ENCODE data around the gene PHF13. TPM values are rescaled to one million over a fixed set of nuclear protein-coding genes. Genes with fewer than 3 reads are reported as not detected.

PHF13 gene
- total RNA-seq, 1 experiment from 2014 or later = 55.8 TPM

DNA sequence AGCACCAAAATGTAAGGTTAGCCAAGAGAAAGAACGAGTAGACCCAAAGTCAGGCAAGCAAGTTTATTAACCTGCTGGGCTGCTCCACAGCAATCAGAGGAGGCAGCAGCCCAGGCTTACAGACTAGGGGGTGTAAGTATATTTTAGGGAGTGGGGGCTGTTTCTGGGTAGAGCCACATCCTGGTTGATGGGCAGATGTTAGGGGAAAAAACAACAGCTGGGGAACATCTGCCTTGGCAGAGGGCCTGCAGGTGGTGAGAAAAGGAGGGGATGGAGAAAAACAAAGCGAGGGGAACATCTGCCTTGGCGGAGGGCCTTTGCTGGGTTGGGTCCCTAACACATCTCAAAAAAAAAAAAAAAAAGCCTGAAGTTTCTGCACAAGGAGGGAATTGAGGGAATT lies 43.4 kb upstream of the PHF13 start:
- Histone ChIP-seq H3K18ac (ENCODE audit: insufficient read length, low read depth, low read length) (no peak overlapping the region), H3K9ac (ENCODE audit: extremely low read depth, insufficient read length, low read length) (no peak overlapping the region), H4K5ac (ENCODE audit: insufficient read length, low read depth, low read length) (no peak overlapping the region), H4K91ac (ENCODE audit: insufficient read length, low read depth, low read length) (no peak overlapping the region), H4K20me1 (ENCODE audit: control insufficient read depth, insufficient read depth, insufficient read length) (no peaks in the 10 kb centered on the region), H2BK5ac (ENCODE audit: insufficient read length, low read length) (no peak overlapping the region), H3K23ac (ENCODE audit: insufficient read length, low read depth, low read length) (no peak overlapping the region), H4K8ac (replicated peaks; ENCODE audit: insufficient read length, low read depth, low read length) (no peak overlapping the region), H2AK5ac (ENCODE audit: insufficient read length, low read length) (no peak overlapping the region), H3K79me2 (ENCODE audit: insufficient read depth, low read length) (no peaks in the 10 kb centered on the region), H3K56ac (ENCODE audit: insufficient read length, low read depth, low read length) (no peak overlapping the region), H3K27me3 (ENCODE audit: insufficient read depth, low read length) (0 out of 2 replicates have a peak, but pooled peaks cover 2% of the 10 kb centered on the region), H3K14ac (ENCODE audit: insufficient read depth, low read length) (no peak overlapping the region), H2BK12ac (ENCODE audit: insufficient read length, low read depth, low read length) (no peak overlapping the region), H3K4me1 (ENCODE audit: insufficient read depth, low read length) (no peaks in the 10 kb centered on the region; the same call in 1 of the 2 replicates), H2BK20ac (ENCODE audit: low read depth, low read length, poor library complexity, severe bottlenecking) (no peak overlapping the region), H2BK15ac (ENCODE audit: low read depth, low read length) (no peak overlapping the region), H3K4me2 (ENCODE audit: insufficient read depth, insufficient read length, low read length) (no peak overlapping the region), H3K79me1 (ENCODE audit: insufficient read depth, low read depth, low read length, poor library complexity, severe bottlenecking) (no peaks in the 10 kb centered on the region), H2AFZ (ENCODE audit: low read length) (no peak overlapping the region), H3K23me2 (ENCODE audit: insufficient read length, low read depth, low read length, poor library complexity, severe bottlenecking) (no peaks in the 10 kb centered on the region), H3K9me3 (ENCODE audit: control insufficient read depth, low read depth, low read length) (no peaks in the 10 kb centered on the region), H3K27ac (ENCODE audit: insufficient read length, low read depth, low read length) (no peak overlapping the region), H3K4ac (ENCODE audit: low read depth, low read length) (no peak overlapping the region), H2BK120ac (ENCODE audit: low read depth, low read length, poor library complexity, severe bottlenecking) (no peak overlapping the region), H3T11ph (ENCODE audit: low read length) (no peak overlapping the region)
- no peak for DNase-seq
- TF ChIP-seq, protein P1, sequence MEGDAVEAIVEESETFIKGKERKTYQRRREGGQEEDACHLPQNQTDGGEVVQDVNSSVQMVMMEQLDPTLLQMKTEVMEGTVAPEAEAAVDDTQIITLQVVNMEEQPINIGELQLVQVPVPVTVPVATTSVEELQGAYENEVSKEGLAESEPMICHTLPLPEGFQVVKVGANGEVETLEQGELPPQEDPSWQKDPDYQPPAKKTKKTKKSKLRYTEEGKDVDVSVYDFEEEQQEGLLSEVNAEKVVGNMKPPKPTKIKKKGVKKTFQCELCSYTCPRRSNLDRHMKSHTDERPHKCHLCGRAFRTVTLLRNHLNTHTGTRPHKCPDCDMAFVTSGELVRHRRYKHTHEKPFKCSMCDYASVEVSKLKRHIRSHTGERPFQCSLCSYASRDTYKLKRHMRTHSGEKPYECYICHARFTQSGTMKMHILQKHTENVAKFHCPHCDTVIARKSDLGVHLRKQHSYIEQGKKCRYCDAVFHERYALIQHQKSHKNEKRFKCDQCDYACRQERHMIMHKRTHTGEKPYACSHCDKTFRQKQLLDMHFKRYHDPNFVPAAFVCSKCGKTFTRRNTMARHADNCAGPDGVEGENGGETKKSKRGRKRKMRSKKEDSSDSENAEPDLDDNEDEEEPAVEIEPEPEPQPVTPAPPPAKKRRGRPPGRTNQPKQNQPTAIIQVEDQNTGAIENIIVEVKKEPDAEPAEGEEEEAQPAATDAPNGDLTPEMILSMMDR (conservative IDR thresholded peaks at IDR 0.05) = no peak
- WGBS (ENCODE audit: extremely low coverage, insufficient read length, low lambda C conversion rate) = no CpG with 5 or more reads among the region's 3 CpGs
- no peak overlapping the region for H3K4me3 Mint-ChIP-seq
- no peaks in the 10 kb centered on the region for H3K36me3 Mint-ChIP-seq (ENCODE audit: insufficient read depth in 1 of 3, low read depth in 3 of 3)
- peaks cover 6 to 8% of the 10 kb centered on the region in 2 experiments for H3K4me1 Mint-ChIP-seq
- H3K27me3 Mint-ChIP-seq (ENCODE audit: low read depth) = peaks cover 54% of the 10 kb centered on the region
- H3K9me3 Mint-ChIP-seq = peaks cover 4% of the 10 kb centered on the region in 2 experiments; a peak in 2 of 5 replicates
- H3K27ac Mint-ChIP-seq = no peak overlapping the region
